SU-DHL-6 (cell line): ENCODE data around the gene KCTD11.

ENCODE experiments used
- H2AFZ ChIP-seq: fragments of 200-600 bp; sonication (generic); 2 replicates; pipeline ENCODE4 v1.6.1; 2014; ENCODE audit warnings: low read depth, mild to moderate bottlenecking, moderate library complexity, mixed read lengths, antibody characterized with exemption, low read length; ENCODE audit not compliant: severe bottlenecking
- H3F3A ChIP-seq: fragments of 200-600 bp; shearing (Covaris generic); 2 replicates; pipeline ENCODE4 v1.6.0; 2016; ENCODE audit warnings: antibody characterized with exemption, mild to moderate bottlenecking; ENCODE audit not compliant: insufficient read depth
- H3K27ac ChIP-seq: fragments of 200-600 bp; sonication (generic); 2 replicates; pipeline ENCODE4 v1.5.1; 2016; ENCODE audit warnings: low read depth, mild to moderate bottlenecking, low read length, moderate library complexity, mixed read lengths
- H3K27me3 ChIP-seq: fragments of 200-600 bp; sonication (generic), shearing (Covaris generic); 2 replicates; pipeline ENCODE4 v1.6.0; 2014; ENCODE audit warnings: mild to moderate bottlenecking, low read length
- H3K36me3 ChIP-seq: fragments of 200-600 bp; sonication (generic); 2 replicates; pipeline ENCODE4 v1.6.1; 2014; ENCODE audit warnings: mild to moderate bottlenecking, low read length, mixed read lengths
- H3K4me2 ChIP-seq: fragments of 300-600, 200-600 bp; shearing (Covaris generic), sonication (generic); 2 replicates; pipeline ENCODE4 v1.6.0; 2014; ENCODE audit warnings: low read length, low read depth, mild to moderate bottlenecking; ENCODE audit not compliant: poor library complexity, severe bottlenecking
- H3K4me3 ChIP-seq: fragments of 200-600 bp; sonication (generic); 2 replicates; pipeline ENCODE4 v1.5.1; 2014; ENCODE audit warnings: antibody characterized with exemption, low read length, mild to moderate bottlenecking, mixed read lengths; ENCODE audit not compliant: insufficient read depth, poor library complexity, severe bottlenecking
- H3K79me2 ChIP-seq: fragments of 200-600 bp; sonication (generic); 2 replicates; pipeline ENCODE4 v1.6.1; 2014; ENCODE audit warnings: mild to moderate bottlenecking, low read length, moderate library complexity; ENCODE audit not compliant: insufficient read depth
- H3K9ac ChIP-seq: fragments of 200-600 bp; sonication (generic); 2 replicates; pipeline ENCODE4 v1.7.0; 2014; ENCODE audit warnings: mild to moderate bottlenecking, low read length
- H3K9me2 ChIP-seq: fragments of 200-600 bp; sonication (generic); replicated peaks from 2 replicates; pipeline ENCODE4 v1.6.1; 2014; ENCODE audit warnings: low read length; ENCODE audit not compliant: insufficient read depth
- H3K9me3 ChIP-seq: fragments of 200-600 bp; sonication (generic); 2 replicates; pipeline ENCODE4 v1.6.1; 2014; ENCODE audit warnings: low read length, mixed read lengths; ENCODE audit not compliant: insufficient read depth
- H4K20me1 ChIP-seq: fragments of 200-600 bp; sonication (generic); 2 replicates; pipeline ENCODE4 v1.6.1; 2014; ENCODE audit warnings: low read depth, mild to moderate bottlenecking, antibody characterized with exemption, low read length, moderate library complexity, mixed read lengths
- EZH2phosphoT487 ChIP-seq: fragments of 200-600 bp; sonication (generic), shearing (Covaris generic); conservative IDR thresholded peaks from 2 replicates; pipeline ENCODE4 v1.6.1; 2018; ENCODE audit warnings: mild to moderate bottlenecking, antibody characterized with exemption, low read length, moderate library complexity, mixed read lengths
- TF ChIP-seq, protein P1 (sequence below): fragments of 200-600 bp; sonication (generic); IDR thresholded peaks from one replicate; pipeline ENCODE4 v1.5.1; 2017; ENCODE audit warnings: antibody characterized with exemption, mild to moderate bottlenecking, low read length, moderate library complexity; ENCODE audit not compliant: insufficient read depth, poor library complexity, severe bottlenecking

Gene KCTD11

DNA sequence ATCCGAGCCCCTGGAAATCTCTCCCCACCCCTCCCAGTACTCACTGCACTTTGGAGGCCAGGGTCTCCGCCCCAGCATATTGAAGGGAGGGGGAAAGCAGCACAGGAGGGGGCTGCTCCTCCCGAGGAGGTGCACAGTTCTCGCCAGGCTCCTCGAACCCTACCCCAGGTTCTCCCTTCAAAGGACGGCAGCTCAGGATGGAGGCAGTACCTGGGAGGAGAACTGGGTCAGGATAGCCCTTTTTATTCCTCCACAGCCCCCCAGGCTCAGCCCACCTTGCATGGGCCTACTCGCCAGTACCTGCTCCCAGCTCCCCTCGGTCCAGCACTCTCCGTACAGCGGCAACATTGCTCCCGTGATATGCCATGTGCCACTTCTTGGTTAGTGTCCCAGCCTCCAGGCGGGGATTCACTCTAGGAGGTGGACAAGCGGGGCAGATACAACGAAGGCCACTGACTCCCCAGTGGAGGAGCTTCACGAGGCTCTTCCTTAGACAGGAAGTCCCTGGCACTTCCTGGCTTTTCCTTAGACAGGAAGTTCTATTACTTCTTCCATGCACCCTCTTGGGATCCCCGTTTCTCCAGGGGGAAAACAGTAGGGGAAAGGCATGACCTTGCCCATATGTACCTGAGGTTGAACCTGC lies 34.7 kb upstream of the KCTD11 start:
- no peak overlapping the region for H3K4me3 ChIP-seq
- no peaks in the 10 kb centered on the region for H3K27me3 ChIP-seq
- H3K36me3 ChIP-seq = no peaks in the 10 kb centered on the region
- no peaks in the 10 kb centered on the region for H4K20me1 ChIP-seq
- H3K79me2 ChIP-seq = peaks cover 6% of the 10 kb centered on the region
- H3F3A ChIP-seq = peaks cover 22% of the 10 kb centered on the region
- TF ChIP-seq EZH2phosphoT487 = no peak
- TF ChIP-seq, protein P1, sequence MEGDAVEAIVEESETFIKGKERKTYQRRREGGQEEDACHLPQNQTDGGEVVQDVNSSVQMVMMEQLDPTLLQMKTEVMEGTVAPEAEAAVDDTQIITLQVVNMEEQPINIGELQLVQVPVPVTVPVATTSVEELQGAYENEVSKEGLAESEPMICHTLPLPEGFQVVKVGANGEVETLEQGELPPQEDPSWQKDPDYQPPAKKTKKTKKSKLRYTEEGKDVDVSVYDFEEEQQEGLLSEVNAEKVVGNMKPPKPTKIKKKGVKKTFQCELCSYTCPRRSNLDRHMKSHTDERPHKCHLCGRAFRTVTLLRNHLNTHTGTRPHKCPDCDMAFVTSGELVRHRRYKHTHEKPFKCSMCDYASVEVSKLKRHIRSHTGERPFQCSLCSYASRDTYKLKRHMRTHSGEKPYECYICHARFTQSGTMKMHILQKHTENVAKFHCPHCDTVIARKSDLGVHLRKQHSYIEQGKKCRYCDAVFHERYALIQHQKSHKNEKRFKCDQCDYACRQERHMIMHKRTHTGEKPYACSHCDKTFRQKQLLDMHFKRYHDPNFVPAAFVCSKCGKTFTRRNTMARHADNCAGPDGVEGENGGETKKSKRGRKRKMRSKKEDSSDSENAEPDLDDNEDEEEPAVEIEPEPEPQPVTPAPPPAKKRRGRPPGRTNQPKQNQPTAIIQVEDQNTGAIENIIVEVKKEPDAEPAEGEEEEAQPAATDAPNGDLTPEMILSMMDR = no peak
- no peak overlapping the region for H2AFZ ChIP-seq
- H3K9ac ChIP-seq = no peak overlapping the region
- H3K9me2 ChIP-seq = no peaks in the 10 kb centered on the region
- H3K9me3 ChIP-seq = no peaks in the 10 kb centered on the region
- H3K27ac ChIP-seq = no peak overlapping the region
- no peak overlapping the region for H3K4me2 ChIP-seq

DNA sequence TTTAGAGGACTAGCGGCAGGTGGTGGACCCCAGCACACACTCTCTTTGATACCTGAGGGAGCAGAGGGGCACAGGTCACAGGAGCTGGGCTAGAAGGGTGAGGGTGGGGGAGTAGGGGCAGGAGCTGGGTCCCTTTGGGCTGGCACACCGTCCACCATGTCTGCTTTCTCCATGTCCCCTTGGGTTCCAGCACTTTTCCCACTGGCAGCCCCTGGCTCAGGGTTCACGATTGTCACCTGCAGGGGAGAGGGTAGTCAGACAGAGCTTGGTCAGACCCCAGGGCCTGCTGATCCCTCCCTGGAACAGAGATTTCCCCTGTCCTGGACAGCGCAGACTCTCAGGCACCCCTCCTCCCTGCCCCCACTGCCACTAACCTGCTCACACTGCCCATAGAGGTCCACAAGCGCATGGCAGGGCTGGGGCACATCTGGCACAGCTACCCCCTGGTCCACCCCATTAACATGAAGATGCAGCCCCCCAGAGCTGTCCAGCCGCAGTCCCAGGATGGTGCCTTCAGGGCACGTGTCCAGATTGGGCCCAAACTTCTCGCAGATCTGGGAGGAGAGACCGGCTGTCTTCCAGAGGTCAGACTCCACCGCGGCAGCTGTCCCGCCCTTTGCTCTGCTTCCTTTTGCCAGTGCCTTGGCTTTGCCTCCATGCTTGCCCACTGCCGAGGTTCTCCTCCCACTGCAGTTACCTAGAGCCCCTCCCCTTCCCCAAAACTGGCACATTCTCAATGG lies 33.7 kb upstream of the KCTD11 start:
- H3K9me2 ChIP-seq = no peaks in the 10 kb centered on the region
- no peak overlapping the region for H3K27ac ChIP-seq
- no peak for TF ChIP-seq EZH2phosphoT487
- TF ChIP-seq, protein P1 = no peak
- no peaks in the 10 kb centered on the region for H4K20me1 ChIP-seq
- no peaks in the 10 kb centered on the region for H3K27me3 ChIP-seq
- H3K79me2 ChIP-seq = peaks cover 6% of the 10 kb centered on the region
- no peak overlapping the region for H3K4me2 ChIP-seq
- no peaks in the 10 kb centered on the region for H3K9me3 ChIP-seq
- H2AFZ ChIP-seq = no peak overlapping the region
- H3K9ac ChIP-seq = no peak overlapping the region
- H3K36me3 ChIP-seq = no peaks in the 10 kb centered on the region
- peaks cover 12% of the 10 kb centered on the region for H3F3A ChIP-seq
- no peak overlapping the region for H3K4me3 ChIP-seq

GRCh38 chr17:7321466-7321865 lies 30.5 kb upstream of the KCTD11 start:
- Histone ChIP-seq H3K79me2 (no peaks in the 10 kb centered on the region), H3K9me3 (no peaks in the 10 kb centered on the region), H3K27me3 (no peaks in the 10 kb centered on the region), H2AFZ (no peak overlapping the region), H3K36me3 (no peaks in the 10 kb centered on the region), H4K20me1 (no peaks in the 10 kb centered on the region), H3K4me2 (no peak overlapping the region), H3F3A (no peaks in the 10 kb centered on the region), H3K9ac (no peak overlapping the region), H3K9me2 (no peaks in the 10 kb centered on the region), H3K4me3 (no peak overlapping the region), H3K27ac (no peak overlapping the region)
- TF ChIP-seq, protein P1 = no peak
- no peak for TF ChIP-seq EZH2phosphoT487
